ENCODE measurements around the gene SF1. TPM values are rescaled to one million over a fixed set of nuclear protein-coding genes. Genes with fewer than 3 reads are reported as not detected.

SF1 gene
- total and polyA plus RNA-seq, 2 donors (not counting 3 experiments of a cell fraction or from before 2014, with no cell fraction given): 95.0 to 342 TPM

GRCh38 chr11:64791781-64792291 lies 13.5 kb upstream of the SF1 start:
- no TSS peak for BruUV-seq (replicated peaks)

More at GRCh38 chr11:64791781-64792291, 13.5 kb upstream of the SF1 start:
- Histone ChIP-seq H3K27me3 (ENCODE audit: control insufficient read depth in 2 of 2, insufficient read depth in 2 of 2, low read length in 2 of 2) (no peaks in the 10 kb centered on the region), H3K4me3 (replicated peaks in 1 of 3; ENCODE audit: insufficient read depth in 1 of 3, low read depth in 1 of 3, low read length in 3 of 3) (no peak overlapping the region), H3K9ac (replicated peaks; ENCODE audit: extremely low read depth, insufficient read depth, low read length) (no peak overlapping the region), H3K4me1 (ENCODE audit: control insufficient read depth, extremely low read depth, insufficient read depth, low read length) (no peaks in the 10 kb centered on the region), H2AFZ (ENCODE audit: low read depth, low read length) (no peak overlapping the region), H3K27ac (ENCODE audit: insufficient read depth, low read depth, low read length) (no peak overlapping the region), H3K9me1 (replicated peaks; ENCODE audit: control insufficient read depth, extremely low read depth, insufficient read depth, low read length) (no peaks in the 10 kb centered on the region), H3K36me3 (ENCODE audit: control insufficient read depth in 2 of 2, extremely low read depth in 1 of 2, insufficient read depth in 2 of 2, low read length in 2 of 2) (peaks cover 3 to 23% of the 10 kb centered on the region in 2 experiments), H4K20me1 (replicated peaks; ENCODE audit: control insufficient read depth, extremely low read depth, insufficient read depth, low read length) (no peaks in the 10 kb centered on the region), H3K79me2 (ENCODE audit: control insufficient read depth, insufficient read depth, low read length) (no peaks in the 10 kb centered on the region), H3K4me2 (ENCODE audit: insufficient read depth, low read length) (no peak overlapping the region), H3K9me3 (replicated peaks; ENCODE audit: control insufficient read depth, insufficient read depth, low read length) (no peaks in the 10 kb centered on the region)
- ChIA-PET POLR2A (no interaction called here), CTCF (interaction anchor here (1.4 to 1.7 kb wide), 2 partner anchors 11 to 13 kb away, joined by 3 read pairs; partner anchors contain the start of genes MAP4K2 and SF1)
- TF ChIP-seq FOS (IDR thresholded peaks at IDR 0.05; ENCODE audit: borderline replicate concordance, insufficient read depth, low read length) (no peak), CTCF (IDR thresholded peaks at IDR 0.05; ENCODE audit: extremely low read depth in 1 of 2, insufficient read depth in 1 of 2, low read depth in 1 of 2, low read length in 2 of 2) (no peak), POLR2AphosphoS5 (IDR thresholded peaks at IDR 0.05; ENCODE audit: insufficient read depth, low read depth, low read length) (no peak), MYC (IDR thresholded peaks at IDR 0.05; ENCODE audit: low read depth, low read length) (no peak), MAX (IDR thresholded peaks at IDR 0.05; ENCODE audit: insufficient read depth, insufficient read length) (no peak), JUN (IDR thresholded peaks at IDR 0.05; ENCODE audit: borderline replicate concordance, insufficient read depth, insufficient read length, low read depth) (no peak), POLR2A (IDR thresholded peaks at IDR 0.05; ENCODE audit: low read depth, low read length) (no peak), GATA2 (IDR thresholded peaks at IDR 0.05; ENCODE audit: insufficient read depth, insufficient read length, low read depth, low read length) (no peak), EZH2 (IDR thresholded peaks at IDR 0.05; ENCODE audit: borderline replicate concordance, low read depth, low read length, severe bottlenecking) (no peak)
- dilution Hi-C loops (cut with MboI; ENCODE audit: extremely low pct_ligation_motif_present, low sequenced_read_pairs): no loop called here
- FAIRE-seq (no peak), DNase-seq (ENCODE audit: low read depth, low spot score) (no peak)
- intact Hi-C loops (cut with micrococcal nuclease): no loop called here

Measured in endothelial cell of umbilical vein (primary cell).